ENCODE results near the gene AGFG1. TPM values are rescaled to one million over a fixed set of nuclear protein-coding genes. Genes with fewer than 3 reads are reported as not detected.
"Not testable (repeated sequence)": the region's sequence is repeated elsewhere in the genome, so short reads cannot be mapped to it uniquely, and the experiment has no call there.

AGFG1 gene
- total RNA-seq, 2 donors from 2014 or later, result 85.9 to 89.4 TPM

DNA sequence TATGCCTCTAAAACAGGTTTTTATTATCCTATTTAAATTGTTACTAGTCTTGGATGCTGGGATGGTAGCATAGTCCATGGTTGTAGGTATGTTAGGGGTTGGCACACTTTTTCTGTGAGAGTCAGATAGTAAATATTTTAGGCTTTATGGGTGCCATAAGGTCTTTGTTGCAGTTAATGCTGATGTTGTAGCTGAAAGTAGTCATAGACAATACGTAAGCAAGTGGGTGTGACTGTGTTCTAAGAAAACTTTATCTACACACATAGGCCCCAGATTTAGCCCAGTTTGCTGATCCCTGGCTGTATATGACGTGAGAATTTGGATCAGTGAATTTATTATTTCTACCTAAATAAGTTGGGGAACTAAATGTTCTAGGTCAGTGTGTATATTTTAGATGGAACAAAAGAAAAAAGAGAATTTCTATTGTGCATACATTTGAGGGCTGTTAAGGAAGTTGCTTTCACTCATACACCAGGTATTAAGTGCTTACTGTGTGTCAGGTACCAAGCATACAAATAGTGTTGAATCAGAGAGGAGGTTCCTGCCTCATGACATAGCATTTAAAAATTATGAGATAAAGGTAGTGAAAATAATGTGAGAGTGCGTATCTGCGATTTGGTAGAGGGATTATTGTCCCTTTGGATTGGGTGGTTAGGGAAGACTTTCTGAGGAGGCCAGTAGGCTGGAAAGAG, 39.4 kb downstream of the AGFG1 start:
- Histone ChIP-seq H3K27me3 (replicated peaks; ENCODE audit: insufficient read depth) (no peaks in the 10 kb centered on the region), H3K9me3 (no peaks in the 10 kb centered on the region), H3K36me3 (no peaks in the 10 kb centered on the region), H3K27ac (no peak overlapping the region), H3K4me1 (ENCODE audit: control insufficient read depth in 1 of 2, low read depth in 2 of 2) (peaks cover 46 to 73% of the 10 kb centered on the region in 2 donors), H3K4me3 (no peak overlapping the region)
- TF ChIP-seq, protein P1, sequence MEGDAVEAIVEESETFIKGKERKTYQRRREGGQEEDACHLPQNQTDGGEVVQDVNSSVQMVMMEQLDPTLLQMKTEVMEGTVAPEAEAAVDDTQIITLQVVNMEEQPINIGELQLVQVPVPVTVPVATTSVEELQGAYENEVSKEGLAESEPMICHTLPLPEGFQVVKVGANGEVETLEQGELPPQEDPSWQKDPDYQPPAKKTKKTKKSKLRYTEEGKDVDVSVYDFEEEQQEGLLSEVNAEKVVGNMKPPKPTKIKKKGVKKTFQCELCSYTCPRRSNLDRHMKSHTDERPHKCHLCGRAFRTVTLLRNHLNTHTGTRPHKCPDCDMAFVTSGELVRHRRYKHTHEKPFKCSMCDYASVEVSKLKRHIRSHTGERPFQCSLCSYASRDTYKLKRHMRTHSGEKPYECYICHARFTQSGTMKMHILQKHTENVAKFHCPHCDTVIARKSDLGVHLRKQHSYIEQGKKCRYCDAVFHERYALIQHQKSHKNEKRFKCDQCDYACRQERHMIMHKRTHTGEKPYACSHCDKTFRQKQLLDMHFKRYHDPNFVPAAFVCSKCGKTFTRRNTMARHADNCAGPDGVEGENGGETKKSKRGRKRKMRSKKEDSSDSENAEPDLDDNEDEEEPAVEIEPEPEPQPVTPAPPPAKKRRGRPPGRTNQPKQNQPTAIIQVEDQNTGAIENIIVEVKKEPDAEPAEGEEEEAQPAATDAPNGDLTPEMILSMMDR (IDR thresholded peaks at IDR 0.05), result no peak
- ATAC-seq (ENCODE audit: insufficient number of reproducible peaks, low FRiP score, low read depth) (no peak), DNase-seq (ENCODE audit: low spot score) (no peak)

DNA sequence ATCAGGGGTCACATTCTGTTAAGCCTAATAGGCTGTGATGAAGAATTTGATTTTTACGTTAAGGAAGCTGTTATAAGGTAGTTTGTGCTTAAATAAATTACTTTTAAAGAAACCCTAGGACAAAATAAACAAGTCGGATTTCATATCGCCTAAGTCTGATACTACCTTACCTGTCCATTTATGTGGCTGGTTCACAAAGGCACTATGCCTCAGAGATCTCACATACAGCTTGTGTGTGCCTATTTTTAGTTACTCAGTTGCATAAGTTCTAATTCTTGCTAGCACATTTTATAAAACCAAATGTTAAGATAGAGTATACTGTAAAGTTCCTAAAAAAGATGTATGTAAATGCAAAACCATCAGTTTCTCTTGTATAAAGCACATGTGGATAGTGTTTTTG, 40.0 kb downstream of the AGFG1 start:
- no peak for ATAC-seq (ENCODE audit: insufficient number of reproducible peaks, low FRiP score, low read depth)
- Histone ChIP-seq H3K27ac (no peak overlapping the region), H3K36me3 (no peaks in the 10 kb centered on the region), H3K4me3 (no peak overlapping the region), H3K27me3 (replicated peaks; ENCODE audit: insufficient read depth) (no peaks in the 10 kb centered on the region), H3K9me3 (no peaks in the 10 kb centered on the region), H3K4me1 (ENCODE audit: control insufficient read depth in 1 of 2, low read depth in 2 of 2) (peaks cover 48 to 74% of the 10 kb centered on the region in 2 donors)
- TF ChIP-seq, protein P1 (IDR thresholded peaks at IDR 0.05), result no peak
- no peak for DNase-seq (ENCODE audit: low spot score)

DNA sequence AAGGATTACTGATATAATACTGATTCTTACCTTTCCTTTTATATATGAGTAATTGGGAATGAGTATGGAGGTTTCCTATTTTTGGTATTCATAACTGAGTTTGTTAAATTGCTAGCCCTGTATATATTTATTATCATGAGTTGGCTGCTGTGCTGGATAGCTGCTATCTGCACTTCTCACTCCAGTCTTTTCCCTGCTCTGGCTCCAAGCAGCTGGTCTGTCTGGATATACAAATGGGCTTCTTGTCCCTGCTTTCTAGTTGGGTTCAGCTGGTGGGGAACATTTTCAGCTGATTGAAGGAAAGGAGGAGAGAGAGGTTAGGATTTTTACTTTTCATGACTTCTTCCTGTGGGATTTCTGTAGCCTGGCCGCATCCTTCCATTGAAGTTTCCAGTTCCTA, 41.2 kb downstream of the AGFG1 start:
- TF ChIP-seq, protein P1 (IDR thresholded peaks at IDR 0.05), result no peak
- no peak overlapping the region for H3K27ac ChIP-seq

DNA sequence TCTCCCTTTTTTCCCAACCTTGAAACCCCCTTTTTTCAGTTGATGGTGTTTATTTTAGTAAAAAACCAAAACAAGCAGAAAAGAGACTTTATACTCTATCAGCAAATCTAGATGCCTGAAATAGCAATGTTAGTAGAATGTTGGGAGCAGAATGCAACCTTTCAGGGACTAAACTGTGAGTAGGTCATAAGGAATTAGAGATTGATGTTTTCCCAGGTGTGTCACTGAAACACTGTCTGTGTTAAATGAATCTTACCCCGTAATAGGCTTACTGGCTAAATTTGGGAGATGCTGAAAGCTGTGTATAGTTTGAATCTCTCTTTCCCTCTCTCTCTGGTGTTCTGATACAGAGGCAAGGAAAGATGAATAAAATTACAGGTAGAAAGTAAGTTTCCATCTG, 43.8 kb downstream of the AGFG1 start:
- no peak overlapping the region for H3K27ac ChIP-seq
- no peaks in the 10 kb centered on the region for H3K36me3 ChIP-seq
- H3K4me3 ChIP-seq, result no peak overlapping the region
- TF ChIP-seq, protein P1 (IDR thresholded peaks at IDR 0.05), result no peak
- H3K9me3 ChIP-seq, result no peaks in the 10 kb centered on the region
- peaks cover 56 to 69% of the 10 kb centered on the region in 2 donors for H3K4me1 ChIP-seq (ENCODE audit: control insufficient read depth in 1 of 2, low read depth in 2 of 2)
- H3K27me3 ChIP-seq (replicated peaks; ENCODE audit: insufficient read depth), result no peaks in the 10 kb centered on the region
- DNase-seq (ENCODE audit: low spot score), result no peak
- no peak for ATAC-seq (ENCODE audit: insufficient number of reproducible peaks, low FRiP score, low read depth)

More for the DNA sequence above, 41.2 kb downstream of the AGFG1 start:
- Histone ChIP-seq H3K4me1 (ENCODE audit: control insufficient read depth in 1 of 2, low read depth in 2 of 2) (peaks cover 50 to 81% of the 10 kb centered on the region in 2 donors), H3K9me3 (no peaks in the 10 kb centered on the region), H3K4me3 (no peak overlapping the region), H3K36me3 (no peaks in the 10 kb centered on the region), H3K27me3 (replicated peaks; ENCODE audit: insufficient read depth) (no peaks in the 10 kb centered on the region)
- no peak for ATAC-seq (ENCODE audit: insufficient number of reproducible peaks, low FRiP score, low read depth)
- no peak for DNase-seq (ENCODE audit: low spot score)

DNA sequence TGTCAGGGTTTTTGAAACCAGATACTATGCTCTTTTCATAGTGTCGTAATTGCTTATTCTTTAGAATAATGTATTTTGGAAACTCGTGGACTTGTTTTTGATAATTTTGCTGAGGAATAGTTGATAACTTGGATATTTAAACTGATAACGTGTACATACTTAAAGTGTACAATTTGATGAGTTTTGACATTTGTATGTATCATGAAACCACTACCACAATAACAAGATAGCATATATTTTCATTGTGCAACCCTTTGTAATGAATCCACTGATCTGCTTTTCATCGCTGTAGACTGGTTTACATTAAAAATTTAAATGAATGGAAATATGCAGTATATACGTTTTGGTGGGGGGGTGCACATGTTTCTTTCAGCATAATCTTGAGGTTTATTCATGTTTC, 45.8 kb downstream of the AGFG1 start:
- Histone ChIP-seq H3K36me3 (no peaks in the 10 kb centered on the region), H3K4me1 (ENCODE audit: control insufficient read depth in 1 of 2, low read depth in 2 of 2) (peaks cover 47 to 50% of the 10 kb centered on the region in 2 donors), H3K27me3 (replicated peaks; ENCODE audit: insufficient read depth) (no peaks in the 10 kb centered on the region), H3K4me3 (peak overlapping the region; percentile 40), H3K9me3 (no peaks in the 10 kb centered on the region), H3K27ac (peak overlapping the region in 1 of 2 donors; percentile 62)
- ATAC-seq (ENCODE audit: insufficient number of reproducible peaks, low FRiP score, low read depth) (no peak), DNase-seq (ENCODE audit: low spot score) (no peak)
- TF ChIP-seq, protein P1 (IDR thresholded peaks at IDR 0.05), result no peak

DNA sequence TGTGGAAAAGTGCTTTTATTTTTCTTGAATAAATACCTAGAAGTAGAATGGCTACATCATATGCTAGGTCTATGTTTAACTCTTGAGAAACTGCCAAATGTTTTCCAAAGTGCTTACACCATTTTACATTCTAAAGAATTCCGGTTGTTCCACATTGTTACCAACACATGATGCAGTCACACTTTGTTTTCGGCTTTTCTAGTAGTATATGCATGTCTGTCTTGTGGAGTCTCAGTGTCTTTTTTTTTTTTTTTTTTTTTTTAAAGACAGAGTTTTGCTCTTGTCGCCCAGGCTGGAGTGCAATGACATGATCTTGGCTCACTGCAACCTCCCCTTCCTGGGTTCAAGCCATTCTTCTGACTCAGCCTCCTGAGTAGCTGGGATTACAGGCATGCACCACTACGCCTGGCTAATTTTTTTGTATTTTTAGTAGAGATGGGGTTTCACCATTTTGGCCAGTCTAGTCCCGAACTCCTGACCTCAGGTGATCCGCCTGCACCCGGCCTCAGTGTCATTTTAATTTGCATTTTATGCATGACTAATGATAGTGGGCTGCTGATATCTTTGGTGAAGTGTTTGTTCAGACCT, 46.4 kb downstream of the AGFG1 start:
- ATAC-seq (ENCODE audit: insufficient number of reproducible peaks, low FRiP score, low read depth); DNase-seq (ENCODE audit: low spot score); H3K36me3 ChIP-seq; H3K4me3 ChIP-seq; H3K27me3 ChIP-seq (replicated peaks; ENCODE audit: insufficient read depth); H3K9me3 ChIP-seq: not testable (repeated sequence)
- Histone ChIP-seq H3K4me1 (ENCODE audit: control insufficient read depth in 1 of 2, low read depth in 2 of 2) (peaks cover 43% of the 10 kb centered on the region in 2 donors), H3K27ac (peak overlapping the region; percentile 48 to 58)

DNA sequence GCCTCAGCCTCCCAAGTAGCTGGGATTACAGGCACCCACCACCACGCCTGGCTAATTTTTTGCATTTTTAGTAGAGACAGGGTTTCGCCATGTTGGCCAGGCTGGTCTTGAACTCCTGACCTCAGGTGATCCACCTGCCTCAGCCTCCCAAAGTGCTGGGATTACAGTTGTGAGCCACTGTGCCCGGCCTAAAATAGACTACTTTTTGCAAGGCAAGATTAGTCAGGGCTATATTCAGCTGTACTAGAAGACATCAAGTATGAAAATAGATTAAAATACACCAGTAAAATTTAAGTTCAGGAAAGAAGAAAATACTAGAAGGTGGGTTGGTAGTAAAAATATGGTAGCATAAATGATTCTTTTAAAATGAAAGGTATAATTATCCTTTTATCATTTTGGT, 49.2 kb downstream of the AGFG1 start:
- not testable (repeated sequence) for H3K27me3 ChIP-seq (replicated peaks; ENCODE audit: insufficient read depth); ATAC-seq (ENCODE audit: insufficient number of reproducible peaks, low FRiP score, low read depth); H3K9me3 ChIP-seq; DNase-seq (ENCODE audit: low spot score); H3K4me3 ChIP-seq; H3K36me3 ChIP-seq; H3K27ac ChIP-seq
- H3K4me1 ChIP-seq (ENCODE audit: control insufficient read depth in 1 of 2, low read depth in 2 of 2), result peaks cover 31 to 37% of the 10 kb centered on the region in 2 donors
